HepG2 (cell line): Measurements from ENCODE around the gene ALDH3A1.

Experiments used
- CREB3 ChIP-seq: sonication (generic); formaldehyde crosslinking; IDR thresholded peaks from 2 replicates; pipeline ENCODE4 v1.5.0; 2020; ENCODE audit warnings: missing genetic modification reagents
- NR2F1 ChIP-seq, 2 experiments: fragments of 450-650 bp in 1 of 2; formaldehyde crosslinking in 1 of 2; IDR thresholded peaks; 2 replicates each; pipeline versions ENCODE4 v1.5.0 to v1.6.1; 2016 to 2020; ENCODE audit warnings: mild to moderate bottlenecking in 1 of 2, missing compliant biosample characterization in 1 of 2, missing genetic modification reagents in 1 of 2, moderate library complexity in 1 of 2
- ZNF3 ChIP-seq: IDR thresholded peaks from 2 replicates; pipeline ENCODE4 v1.7.0; 2017; ENCODE audit warnings: inconsistent platforms

GRCh38 chr17:19760746-19761145 is 12.6 kb upstream of the ALDH3A1 start:
- TF ChIP-seq CREB3: no peak
- no peak for TF ChIP-seq ZNF3 (CRISPR knock-in tag)
- no peak for TF ChIP-seq NR2F1 (CRISPR knock-in tag; IDR thresholded peaks at IDR 0.05)
